Right renal pelvis (tissue), 4 donors: ENCODE data around the gene TELO2. TPM values are rescaled to one million over a fixed set of nuclear protein-coding genes. Genes with fewer than 3 reads are reported as not detected.

ENCODE experiments used
- DNase-seq, 4 donors: peaks; one replicate each; pipeline ENCODE4 v3.0.0-alpha.2; 2013; ENCODE audit warnings: low read depth in 4 of 4, low spot score in 3 of 4, missing footprints in 1 of 4
- polyA plus RNA-seq, 4 donors: library from polyadenylated mRNA; unstranded; fragments of 120-200 nt; gene quantifications; one replicate each; pipeline ENCODE4 v1.2.1, GENCODE V29; 2013; ENCODE audit not compliant: insufficient read length in 4 of 4

Gene TELO2
- polyA plus RNA-seq: 10 to 100 TPM; 25.9 to 48.7 (median 30.5) TPM

DNA sequence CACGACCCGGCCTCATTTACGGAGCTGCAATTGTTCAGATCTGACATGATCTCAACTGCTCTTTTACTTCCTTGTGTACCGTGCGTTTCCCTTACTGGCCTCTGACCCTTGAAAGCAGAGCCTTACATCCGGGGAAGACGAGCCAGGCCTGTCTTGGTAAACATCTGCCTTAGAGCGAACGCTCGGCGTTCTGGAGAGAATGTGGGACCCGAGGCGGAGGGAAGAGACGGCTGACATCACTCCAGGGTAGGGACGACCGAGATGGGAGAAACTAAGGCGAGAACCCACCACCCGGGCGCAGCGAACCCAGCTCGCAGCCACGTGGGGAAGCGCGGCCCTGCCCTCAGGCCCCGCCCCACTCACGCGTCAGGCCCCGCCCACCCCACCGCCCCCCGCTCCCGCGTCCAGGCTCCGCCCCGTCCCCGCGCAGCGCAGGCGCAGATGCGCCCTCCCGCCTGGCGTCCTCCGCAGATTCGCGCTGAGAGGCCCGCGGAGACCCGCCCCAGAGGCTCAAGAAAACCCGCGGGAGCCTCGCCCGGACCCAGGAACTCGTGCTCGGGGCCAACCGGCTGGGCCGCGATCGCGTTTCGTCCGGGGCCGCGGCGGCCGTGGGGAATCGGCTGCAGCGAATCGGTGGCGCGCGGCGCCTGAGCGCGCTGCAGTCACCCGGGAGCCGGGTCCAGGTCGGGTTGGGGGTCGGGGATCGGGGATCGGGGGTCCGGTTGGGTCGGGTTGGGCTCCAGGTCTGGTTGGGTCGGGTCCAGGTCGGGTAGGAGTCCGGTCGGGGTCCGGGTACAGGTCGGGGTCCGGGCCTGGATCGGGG is at the start of gene TELO2:
Gene TELO2, plus strand, starts transcription at position 438 of the 823 bp plus-strand sequence. CDS start 922 bp downstream, outside the sequence.
- DNase-seq: peak; percentile 58 to 78 (median 67)

DNA sequence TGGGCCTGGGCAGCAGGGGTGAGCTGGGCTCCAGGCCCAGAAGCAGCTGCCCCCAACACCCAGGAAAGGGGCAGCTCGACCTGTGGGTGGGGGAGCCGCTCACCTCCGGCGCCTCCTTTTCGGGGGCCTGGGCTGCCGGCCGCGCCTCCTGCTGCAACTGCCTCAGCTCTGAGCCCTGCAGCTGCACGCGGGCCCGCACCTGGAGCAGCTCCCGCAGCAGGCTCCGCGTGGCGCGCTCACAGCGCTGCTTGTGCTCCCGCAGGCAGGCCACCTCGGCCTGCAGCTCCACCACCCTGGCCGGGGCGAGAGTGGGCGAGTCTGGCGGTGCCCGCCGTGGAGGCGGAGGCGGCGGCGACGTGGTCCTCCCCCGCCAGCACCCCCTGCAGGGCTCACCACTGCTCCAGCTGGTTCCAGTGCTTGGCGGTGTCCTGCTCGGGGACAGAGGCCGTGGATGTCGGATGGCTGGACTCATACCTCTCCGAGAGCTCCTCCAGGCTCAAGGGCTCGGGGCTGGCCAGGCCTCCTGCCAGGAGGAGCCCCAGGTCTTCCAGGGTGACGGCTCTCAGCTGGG is 49.7 kb upstream of the TELO2 start:
- no peak for DNase-seq

DNA sequence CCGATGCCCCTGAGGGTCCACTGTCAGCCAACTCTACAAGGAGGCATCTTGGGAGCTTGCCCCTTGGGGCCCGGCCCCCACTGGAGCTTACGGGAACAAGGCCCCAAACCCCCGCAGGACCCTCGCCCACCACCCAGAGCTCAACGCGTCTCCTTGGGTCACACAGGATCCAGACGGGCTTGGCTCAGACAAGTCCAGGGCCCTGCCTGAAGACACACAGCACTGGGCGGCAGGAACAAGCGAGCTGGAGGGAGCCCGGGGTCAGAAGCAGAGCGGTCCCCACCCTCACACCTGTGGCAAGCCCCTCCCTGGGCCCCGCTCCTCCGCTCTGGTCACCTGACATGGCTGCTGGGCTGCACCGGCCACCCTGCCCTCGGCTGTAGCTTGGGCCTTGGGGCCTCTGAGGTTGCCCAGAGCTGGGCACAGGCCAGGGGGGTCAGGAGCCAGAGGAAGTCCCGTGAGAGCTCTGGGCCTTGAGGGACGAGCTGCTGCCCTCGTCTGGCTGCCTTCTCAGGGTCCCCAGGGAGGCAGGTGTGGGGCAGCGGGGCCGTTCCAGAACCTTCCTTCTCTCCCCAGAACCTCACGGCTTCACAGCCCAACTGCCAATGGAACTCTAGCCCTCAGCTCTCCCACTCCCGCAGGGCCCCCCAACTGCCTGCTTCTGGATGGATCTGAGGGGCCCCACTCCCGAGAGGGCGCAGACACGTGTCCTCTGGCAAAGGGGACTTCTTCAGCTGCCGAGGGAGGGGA is 49.0 kb upstream of the TELO2 start, which contains the start of gene CCDC154:
Gene CCDC154, minus strand, starts transcription at position 577 of the 750 bp plus-strand sequence. Its CDS starts 234 bp downstream, at position 343.
- DNase-seq: no peak

DNA sequence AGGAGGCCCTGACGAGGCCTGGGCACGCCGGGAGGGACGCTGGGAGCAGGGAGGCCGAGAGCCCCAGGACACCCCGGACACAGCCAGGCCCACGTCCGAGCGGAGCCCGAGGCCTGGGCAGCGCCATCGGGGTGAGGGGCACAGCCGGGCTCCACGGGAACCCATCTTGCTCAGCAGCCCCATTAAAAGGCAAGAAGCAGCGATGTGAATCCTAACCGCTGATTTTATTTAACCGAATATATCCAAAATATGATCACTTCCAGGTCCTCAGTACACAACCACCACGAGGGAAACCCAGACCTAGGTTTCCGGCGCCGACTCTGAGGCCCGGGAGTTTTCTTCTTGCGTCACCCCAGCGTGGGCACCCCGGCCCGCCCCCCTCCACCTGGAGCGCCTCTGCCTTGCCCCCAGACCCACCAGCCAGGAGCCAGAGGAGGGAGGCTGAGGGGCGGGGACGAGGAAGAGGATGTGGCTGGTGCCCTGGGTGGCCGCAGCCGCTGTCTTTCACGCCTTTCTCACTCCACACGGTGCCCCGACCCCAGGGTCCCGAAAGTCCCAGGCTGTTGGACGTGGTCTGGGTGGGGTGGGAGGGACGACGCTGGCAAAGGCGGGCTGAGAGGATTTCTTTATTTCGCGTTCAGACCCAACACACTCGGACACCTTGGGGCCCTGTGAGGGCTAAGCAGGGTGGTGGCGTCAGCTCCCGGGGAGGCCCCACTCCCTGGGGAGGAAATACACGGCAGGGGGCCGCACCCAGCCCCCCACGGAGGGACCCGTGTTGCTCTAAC is 48.2 kb upstream of the TELO2 start:
- no peak for DNase-seq

DNA sequence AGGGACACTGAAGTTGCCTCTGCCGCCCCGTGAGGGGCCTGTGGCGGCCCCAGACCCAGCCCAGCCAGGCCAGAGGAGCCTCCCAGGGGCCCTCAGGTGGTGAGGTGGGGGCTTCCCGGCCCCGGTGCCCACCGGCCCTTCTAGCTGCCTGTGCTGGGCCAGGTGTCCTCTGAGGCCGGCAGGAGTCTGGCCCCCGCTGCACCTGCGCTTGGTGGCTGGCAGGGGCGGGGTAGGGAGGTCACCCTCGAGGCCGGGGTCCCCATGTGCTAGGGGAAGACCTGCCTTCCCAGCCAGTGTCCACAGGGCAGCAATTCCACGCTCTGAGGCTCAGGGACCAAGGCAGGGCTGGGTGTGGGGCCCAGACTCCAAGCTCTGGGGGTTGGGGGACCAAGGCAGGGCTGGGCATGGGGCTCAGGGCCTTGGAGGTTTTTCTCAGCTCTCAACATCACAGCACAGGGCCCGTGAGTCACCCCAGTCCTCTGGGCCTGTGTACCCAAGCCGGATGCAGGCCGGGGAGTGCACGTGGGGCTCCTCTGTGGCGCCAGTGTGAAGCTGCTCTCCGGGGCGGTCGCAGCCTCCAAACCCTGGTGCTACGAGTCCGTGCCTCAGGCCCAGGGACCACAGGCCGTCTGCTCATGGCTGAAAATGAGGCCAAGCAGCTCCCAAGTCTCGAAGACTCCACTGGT is 47.5 kb upstream of the TELO2 start:
- DNase-seq: no peak

DNA sequence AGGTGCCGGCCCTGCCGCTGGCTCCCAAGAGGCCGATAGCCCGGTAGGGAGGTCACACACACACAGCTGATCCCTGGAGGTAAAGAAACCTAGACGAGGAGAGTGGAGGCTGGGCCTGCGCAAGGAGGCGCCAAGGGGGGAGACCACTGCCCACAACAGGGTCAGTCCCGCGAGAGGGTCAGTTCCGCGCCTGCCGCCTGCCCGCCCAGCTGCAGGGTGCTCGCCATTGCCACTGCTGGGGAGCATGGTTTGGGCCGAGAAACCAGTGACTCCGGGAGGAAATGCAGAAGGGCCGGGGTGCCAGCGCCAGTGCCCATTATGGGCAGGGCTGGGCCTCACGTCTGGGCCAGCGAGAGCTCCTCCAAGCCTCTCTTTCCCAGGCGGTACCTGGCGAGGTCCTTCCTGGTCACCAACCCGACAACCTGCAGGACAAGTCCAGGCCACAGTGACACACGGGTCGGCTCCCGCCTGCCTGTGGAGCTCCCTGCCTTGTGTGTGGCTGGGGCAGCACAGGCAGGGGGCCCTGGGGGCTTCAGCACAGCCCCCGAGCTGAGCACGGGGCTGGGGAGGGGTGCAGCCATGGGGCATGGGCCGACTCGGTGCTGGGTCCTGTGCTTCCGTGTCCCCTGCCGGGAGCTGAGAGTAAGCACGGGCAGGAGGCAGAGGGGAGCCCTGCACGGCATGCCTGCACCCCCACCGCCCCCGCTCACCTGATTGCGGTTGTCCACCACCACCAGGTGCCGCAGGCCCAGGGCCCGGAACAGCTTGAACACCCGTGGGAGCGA is 46.7 kb upstream of the TELO2 start:
- no peak for DNase-seq

DNA sequence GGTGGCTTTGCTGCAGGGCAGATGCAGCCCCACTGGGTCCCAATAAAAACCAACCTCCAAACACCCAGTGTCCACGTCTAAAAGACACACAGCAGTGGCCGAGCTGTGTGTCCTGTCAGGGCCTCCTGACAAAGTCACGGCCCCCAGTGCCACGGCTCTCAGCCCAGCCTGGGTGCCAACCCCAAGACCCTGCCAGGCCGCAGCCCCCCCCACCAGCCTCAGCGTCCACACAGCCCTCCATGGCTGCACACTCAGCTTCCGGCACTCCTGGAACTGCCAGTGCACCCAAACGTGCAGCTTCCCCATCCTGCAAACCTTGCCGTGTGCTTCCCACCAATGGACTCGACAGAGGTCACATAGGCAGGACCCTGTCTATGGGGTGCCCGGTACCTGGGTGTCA is 45.2 kb upstream of the TELO2 start:
- DNase-seq: no peak

DNA sequence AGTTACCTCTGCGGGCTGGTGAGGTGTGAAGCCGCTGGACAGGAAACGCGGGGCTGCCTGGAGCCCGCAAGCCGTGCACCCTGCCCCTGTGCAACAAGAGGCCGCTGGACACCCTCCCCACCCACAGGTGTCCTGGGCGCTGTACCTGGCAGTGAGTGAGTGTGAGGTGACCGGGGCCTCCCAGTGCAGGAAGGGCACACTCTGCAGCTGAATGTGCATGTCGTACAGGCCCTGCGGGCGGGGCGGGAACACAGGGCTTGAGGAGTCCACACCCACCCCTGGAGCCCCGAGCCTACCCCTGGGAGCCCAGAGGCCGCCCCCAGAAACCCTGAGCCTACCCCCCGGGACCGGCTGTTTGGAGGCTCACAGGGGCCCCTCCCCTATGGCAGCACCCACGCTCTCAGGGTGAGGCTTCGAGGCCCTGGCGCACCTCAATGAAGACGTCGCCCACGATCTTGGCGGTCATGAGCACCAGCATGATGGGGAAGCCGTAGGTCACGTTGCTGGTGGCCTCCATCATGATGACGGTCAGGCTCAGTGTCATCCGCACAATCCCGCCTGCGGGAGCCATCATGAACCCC is 44.5 kb upstream of the TELO2 start:
- no peak for DNase-seq

DNA sequence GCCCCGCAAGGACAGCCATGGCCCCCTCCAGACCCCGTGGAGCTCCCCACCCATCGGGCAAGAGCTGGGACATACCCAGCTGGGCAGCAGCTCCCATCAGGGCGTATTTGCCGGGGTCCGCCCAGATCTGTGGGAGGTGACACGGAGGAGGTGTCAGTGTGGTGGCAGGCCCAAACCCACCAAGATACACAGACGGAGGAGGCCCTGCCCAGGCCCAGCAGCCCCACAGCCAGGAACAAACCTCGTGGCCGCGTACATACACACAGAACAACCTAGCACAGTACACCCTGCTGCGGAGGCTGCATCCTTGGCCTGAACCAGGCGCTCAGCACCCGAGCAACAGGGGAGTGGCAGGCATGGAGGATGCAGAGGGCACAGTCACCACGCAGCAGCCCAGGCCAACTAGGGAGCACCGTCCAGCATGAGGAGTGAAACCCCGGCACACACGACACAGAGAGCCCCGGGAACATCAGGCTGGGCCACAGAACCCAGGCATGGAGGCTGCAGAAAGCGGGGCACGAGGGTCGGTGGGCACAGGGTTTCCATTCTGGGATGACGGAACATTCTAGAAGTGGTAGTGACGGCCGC is 43.9 kb upstream of the TELO2 start:
- no peak for DNase-seq

DNA sequence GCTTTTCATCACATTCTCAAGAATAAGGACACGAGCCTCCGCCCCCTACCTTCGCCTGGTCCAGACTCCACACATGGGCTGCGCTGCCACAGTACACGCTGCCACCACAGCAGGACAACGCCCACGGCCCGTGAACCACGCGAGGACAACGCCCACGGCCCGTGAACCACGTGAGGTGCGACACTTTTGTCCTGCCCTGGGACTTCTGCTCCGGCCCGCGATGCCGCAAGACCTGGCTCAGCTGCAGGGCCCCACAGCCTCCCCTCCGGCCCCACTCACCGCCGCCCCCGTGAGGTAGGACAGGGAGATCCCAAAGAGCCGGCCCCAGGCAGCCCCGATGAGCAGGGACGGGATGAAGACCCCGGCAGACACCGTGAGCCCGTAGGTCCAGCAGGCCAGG is 42.9 kb upstream of the TELO2 start:
- no peak for DNase-seq

DNA sequence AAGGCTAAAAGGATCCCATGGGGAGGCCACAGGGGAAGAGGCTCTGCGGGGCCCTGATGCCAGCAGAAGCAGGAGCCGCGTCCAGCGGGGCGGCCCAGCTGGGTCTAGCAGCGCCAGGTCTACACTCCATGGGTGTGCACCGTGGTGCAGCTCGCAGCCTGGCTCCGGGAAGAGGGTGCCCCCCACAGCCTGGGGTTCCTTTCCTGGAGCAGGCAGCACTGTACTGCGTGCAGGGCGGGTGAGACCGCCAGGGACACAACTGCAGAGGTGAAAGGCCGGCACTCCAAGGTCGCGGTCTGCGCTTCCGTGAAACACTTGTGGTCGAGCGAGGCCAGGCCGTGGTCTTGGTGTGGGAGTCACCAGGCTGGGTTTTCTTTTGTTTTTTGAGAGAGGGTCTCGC is 42.3 kb upstream of the TELO2 start:
- no peak for DNase-seq

DNA sequence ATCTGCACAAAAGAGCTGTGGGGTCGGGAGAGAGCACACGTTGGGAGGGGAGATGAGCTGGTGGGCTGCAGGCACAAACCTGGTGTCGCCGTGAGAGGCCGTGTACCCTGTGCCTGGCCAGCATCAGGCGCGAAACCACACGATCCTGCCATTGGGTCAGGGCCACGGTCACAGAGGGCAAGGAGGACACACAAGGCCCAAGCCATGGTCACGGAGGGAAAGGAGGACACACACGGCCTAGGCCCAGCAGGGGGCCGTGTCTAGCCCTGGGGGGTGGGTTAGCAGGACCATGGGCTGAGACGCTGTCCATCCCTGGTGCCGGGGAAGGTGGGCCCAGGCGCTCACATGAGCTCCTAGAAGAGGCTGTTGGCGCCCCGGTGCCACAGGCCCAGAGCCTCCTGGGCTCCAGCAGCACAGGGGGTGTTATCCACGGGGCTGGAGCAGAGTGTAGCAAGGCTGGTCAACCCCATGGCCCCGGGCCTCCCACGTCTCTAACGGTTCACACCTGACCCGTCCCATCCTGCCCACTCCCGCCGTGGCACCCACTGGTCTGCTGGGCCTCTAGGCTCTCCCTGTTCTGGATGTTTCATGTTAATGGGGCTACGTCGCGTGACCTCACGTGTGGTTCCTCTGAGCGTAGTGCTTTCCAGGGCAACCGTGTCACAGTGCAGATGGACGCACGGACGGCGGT is 41.3 kb upstream of the TELO2 start:
- DNase-seq: no peak

DNA sequence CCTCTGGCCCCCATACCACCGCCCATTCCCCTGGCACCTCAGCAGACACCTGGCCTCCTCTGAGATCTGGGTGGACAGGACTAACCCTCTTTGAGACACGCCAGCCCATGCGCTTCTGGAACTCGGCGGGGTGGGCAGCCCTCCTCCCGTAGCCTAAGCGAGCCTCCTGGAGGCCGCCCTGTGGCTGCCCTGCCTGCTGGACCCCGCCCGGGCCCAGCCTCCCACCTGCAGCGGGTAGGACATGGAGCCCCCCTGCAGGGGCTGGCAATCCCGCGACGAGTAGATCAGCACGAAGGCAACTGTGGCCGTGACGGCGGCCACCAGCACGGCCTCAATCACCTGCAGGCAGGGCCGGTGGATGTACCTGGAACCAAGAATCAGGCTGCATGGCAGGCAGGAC is 40.6 kb upstream of the TELO2 start:
- DNase-seq: no peak

DNA sequence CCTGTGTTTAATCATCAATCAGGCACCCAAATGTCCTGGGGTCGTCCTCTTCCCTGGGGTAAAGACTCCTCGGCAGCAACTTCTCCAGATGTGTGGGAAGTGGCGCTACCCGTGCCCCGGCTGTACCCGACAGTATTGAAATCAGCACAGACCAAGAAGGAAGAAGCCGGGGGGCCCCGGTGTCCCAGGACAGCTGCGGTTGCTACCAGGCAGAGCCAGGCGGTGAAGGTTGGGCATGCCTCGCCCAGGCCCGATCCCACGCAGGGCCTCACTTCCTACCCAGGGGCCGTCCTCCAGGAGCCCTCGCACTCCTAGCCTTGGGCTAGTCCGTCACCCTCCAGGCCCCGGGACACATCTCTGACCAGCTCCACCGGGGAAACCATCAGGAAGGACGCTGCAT is 39.8 kb upstream of the TELO2 start:
- DNase-seq: no peak

DNA sequence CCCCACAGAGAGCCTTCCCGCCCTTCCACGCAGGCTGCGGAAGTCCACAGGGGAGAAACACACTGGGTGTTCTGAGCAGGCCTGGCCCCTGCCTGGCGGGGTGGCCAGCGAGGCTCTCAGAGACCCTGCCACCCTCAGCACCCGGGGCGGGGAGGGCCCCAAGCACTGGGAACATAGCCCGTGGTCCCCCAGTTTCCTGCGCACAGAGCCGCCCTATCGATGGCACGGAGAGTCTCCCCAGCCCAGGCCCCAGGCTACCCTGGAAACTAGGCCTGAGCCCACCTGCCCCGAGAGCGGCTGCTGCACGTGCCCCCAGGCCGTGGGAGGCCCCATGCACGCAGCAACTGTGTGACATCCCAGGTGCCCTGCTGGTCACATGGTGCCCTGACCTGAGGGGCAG is 38.6 kb upstream of the TELO2 start:
- no peak for DNase-seq

DNA sequence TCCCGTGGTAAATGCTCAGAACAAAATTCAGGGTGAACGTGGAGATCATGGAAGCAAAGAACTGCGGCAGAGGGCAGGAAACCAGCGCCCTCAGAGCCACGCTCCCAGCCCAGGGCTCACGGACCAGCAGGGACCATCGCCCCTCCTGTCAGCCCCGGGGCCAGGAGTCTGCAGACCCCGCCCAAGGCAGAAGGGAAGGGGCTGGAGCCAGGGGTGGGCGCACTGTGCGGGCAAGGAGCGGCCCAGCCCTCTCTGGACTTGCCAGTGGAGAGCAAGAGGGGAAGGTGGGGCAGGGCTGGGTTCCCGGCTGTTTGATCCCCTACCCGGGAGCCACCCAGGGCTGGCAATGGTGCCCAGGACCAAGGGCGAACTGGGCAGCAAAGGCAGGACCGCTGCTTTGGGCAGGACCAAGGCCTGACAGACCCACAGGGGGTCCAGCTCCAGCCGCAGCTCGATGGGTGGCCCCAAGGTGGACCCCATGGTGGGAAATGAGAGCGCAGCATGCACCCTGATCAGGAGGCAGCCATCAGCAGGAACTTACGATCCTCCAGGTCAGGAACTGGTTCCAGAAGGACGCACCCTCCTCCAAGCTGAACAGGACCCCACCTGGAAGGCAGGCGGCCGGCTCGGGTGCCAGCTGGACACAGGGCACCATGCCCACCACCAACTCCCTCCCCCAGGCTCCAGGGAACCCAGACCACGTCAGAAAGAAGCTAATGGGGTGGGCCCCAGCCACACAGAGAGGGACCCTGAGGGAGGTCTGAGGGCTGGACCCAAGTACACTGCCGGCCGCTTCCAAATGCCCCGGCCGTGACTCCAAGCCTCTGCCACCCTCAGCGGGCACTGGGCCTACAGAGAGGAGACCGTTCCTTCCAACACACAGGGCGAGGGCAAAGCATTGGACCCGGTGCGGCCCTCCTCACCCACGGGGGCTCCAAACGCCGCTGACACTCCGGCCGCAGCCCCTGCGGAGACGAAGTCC is 37.7 kb upstream of the TELO2 start:
- no peak for DNase-seq

DNA sequence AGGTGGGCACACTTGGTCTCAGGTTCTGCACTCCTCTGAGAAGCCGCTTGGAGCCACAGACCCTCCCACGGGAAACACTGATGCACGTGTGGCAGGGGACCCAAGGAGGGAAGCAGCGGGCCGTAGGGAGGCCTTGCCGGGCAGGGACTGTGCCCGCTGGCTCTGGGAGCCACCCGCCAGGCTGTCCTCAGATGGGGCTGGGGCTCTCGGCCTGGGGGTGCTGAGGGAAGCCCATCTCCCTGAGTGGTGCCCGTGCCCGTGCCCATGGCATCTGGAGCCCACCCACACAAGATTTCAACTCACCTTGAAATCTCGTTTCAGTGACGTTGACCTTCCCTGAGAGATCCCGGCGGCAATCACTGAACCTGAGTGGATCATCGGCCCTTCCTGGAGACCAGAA is 36.2 kb upstream of the TELO2 start:
- DNase-seq: no peak
